NCI-H146 (cell line): ENCODE results near the gene NAV3.
A peak's percentile ranks its signal among the peaks of the same experiment; 100 is the strongest.

Source experiments
- DNase-seq: peaks from one replicate; lab custom pipeline; 2025; lab: John Stamatoyannopoulos, UW

Gene NAV3

DNA sequence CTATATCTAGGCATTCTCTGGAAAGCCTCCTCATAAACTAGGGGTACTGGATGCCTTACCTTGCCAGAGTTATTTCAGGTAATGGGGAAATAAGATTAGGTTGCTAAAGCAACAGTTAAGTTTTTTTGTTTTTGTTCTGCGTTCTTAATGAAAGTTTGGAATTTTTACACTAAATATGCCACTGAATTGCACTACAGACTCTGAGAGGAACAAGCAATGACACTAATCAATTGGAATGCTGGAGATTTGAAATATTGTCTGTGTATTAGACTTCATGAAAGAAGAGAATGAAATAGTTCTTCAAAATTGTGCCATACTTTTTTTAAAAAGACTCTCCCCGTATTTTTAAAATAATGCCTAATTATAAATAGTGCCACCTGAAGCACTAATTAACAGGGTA lies 287.8 kb downstream of the NAV3 start:
- DNase-seq = no peak

DNA sequence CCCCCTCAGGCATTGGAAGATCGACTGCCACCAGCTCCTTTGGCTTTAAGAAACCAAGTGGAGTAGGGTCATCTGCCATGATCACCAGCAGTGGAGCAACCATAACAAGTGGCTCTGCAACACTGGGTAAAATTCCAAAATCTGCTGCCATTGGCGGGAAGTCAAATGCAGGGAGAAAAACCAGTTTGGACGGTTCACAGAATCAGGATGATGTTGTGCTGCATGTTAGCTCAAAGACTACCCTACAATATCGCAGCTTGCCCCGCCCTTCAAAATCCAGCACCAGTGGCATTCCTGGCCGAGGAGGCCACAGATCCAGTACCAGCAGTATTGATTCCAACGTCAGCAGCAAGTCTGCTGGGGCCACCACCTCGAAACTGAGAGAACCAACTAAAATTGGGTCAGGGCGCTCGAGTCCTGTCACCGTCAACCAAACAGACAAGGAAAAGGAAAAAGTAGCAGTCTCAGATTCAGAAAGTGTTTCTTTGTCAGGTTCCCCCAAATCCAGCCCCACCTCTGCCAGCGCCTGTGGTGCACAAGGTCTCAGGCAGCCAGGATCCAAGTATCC lies 288.7 kb downstream of the NAV3 start:
- no peak for DNase-seq

DNA sequence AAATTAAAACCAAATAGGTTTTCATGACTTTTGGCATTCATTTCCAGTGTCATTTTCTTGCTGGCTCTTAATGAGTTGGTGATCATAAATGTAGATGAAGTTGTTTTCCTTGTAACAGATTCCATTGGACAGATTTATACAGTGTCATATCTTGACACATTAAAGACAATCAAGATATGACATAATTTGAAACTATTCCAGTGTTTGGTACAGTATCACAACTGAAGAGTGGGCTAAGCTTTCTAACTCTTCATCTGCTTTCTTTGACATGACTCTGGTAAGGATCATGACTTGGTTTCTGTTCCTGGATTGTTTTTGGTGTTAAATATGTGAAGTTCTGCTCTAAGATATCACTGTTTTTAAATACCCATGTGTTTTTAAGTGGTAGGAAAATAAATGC lies 289.6 kb downstream of the NAV3 start:
- no peak for DNase-seq

DNA sequence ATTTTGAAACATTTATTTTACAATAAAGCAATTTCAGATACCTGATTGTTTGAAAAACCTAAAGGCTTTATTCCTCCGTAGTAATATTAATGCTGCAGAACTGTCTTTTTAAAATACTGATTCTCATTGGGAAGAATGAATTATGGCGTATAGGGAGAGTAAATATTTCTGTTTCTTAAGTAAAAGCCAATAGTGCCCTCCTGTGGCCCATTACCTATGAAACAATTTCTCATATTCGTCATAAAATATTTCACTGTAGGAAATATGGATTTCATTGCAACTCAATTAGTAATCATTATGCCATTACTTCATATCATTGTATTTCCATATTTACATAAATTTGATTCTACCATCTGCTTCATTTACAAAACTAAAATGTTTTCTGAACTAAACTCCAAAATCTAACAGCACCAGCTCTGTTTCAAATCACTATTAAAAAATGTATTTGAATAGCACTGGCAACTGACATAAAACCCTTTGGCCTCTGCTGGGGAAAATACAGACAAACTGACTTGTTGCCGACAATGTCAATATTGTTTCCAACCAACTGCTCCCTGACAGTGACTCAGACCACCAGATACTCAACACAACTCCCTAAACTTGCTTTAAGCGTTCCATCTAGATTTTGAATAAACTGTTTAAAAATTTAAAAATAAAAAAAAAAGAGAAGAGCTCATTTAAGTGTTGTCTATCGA lies 290.3 kb downstream of the NAV3 start:
- DNase-seq = peak; percentile 40

DNA sequence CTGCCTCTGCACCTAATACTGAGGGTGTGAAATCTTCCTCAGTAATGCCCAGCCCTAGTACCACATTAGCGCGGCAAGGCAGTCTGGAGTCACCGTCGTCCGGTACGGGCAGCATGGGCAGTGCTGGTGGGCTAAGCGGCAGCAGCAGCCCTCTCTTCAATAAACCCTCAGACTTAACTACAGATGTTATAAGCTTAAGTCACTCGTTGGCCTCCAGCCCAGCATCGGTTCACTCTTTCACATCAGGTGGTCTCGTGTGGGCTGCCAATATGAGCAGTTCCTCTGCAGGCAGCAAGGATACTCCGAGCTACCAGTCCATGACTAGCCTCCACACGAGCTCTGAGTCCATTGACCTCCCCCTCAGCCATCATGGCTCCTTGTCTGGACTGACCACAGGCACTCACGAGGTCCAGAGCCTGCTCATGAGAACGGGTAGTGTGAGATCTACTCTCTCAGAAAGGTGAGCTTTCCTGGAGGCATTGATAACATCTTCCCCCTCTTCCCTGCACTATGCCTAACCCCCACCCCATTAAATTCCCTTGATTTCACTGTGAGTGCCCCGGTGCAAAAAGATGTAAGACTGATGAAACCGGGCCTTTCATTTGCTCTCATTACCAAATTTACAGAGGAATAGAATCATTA lies 291.4 kb downstream of the NAV3 start:
- DNase-seq = no peak

DNA sequence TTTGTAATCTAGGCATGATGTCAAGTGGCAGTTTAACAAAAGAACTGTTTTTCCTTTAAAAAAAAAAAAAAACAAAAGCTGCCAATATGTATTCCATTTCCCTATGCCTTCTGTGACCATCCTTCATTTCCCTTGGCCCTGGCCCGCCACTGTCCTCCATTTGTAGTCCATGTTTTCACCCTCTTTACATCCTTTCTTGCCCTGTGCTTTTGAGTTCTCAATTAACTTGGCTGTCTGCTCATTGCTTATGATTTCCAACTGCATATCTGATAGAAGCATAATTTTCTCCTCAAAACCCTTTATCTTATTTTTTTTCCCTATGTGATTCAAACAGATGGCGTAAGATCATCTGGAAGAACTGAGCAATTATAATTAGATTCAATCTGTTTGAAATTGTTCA lies 297.5 kb downstream of the NAV3 start:
- DNase-seq = no peak

DNA sequence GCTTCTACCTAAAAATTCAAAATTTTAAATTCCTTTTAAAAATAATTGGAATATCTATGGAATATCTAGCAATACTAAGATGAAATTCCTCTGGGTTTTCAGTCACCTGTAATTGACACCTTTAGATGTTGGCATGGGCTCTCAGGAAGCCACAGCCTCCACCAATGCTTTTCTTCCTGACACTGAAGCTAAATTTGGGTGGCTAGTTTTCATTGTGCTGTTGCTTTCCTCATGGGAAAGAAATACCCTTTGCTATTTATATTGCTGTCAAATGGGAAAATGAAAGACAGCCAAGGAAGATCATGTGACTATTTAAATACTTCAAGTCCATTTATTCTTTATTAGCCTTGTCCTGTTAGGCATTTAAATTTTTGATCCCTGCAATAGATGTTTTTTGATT lies 313.0 kb downstream of the NAV3 start:
- no peak for DNase-seq

DNA sequence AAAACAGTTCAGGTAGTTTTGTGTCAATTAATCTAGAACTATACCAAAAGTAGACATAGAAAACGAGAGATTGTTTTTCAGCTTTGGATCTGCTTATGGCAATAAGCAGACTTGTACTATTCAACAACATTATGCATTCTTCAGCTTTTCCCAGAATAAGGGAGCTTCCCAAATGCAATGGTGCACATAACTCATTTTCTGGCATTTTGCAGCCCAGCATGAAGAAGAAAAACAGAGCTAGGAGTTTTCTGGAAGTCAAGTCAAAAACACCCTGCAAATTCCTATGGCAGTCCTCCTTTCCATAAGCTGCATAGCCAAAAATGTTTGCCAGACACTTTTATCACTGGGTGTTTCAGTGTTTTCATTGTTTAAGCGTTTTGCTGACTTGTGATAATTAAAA lies 314.7 kb downstream of the NAV3 start:
- no peak for DNase-seq

DNA sequence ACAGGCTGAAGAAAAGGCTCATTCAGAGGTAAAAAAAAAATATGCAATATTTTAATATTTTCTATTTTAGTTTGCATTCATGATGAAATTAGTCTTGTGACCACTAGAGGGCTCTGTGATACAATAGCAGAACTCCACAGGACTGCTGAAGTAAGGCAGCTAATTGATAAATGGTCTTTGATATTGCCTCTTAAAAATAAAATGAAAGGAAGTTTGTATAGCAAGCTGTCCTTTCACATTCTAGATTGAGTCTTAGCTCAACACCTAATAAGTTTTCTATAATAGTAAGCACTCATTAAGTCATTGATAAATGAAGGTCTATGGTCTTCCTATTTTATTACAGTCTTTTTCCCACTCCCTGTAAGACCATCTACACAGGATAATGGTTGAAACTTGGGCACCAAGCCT lies 315.7 kb downstream of the NAV3 start:
- DNase-seq = peak; percentile 42

DNA sequence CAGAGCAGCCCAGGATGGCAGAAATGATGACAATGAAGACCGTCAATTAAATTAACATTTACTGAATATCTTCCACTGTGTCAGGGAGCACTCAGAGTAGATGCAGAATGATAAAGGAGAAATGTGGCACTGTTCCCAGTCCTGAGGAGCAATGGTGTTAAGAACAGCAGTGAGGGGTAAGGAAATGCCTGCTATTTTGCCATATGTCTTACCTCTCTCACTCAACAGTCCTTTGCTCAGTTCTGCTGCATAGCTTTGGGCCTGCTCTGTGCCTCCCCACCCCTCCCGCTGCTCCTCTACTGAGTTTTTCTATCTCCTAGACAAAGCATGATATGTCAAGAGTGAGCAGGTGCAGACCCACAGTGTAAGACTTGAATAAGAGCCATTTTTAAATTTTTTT lies 318.8 kb downstream of the NAV3 start:
- peak; percentile 36 for DNase-seq

DNA sequence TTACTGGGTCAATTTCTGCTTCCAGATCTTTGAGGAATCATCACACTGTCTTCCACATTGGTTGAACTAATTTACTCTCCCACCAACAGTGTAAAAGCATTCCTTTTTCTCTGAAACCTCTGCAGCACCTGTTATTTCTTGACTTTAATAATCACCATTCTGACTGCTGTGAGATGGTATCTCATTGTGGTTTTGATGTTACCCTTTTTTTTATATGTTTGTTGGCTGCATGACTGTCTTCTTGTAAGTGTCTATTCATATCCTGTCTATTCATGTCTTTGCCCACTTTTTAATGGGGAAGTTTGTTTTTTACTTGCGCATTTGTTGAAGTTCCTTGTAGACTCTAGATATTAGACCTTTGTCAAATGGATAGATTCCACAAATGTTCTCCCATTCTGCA lies 324.9 kb downstream of the NAV3 start:
- no peak for DNase-seq

DNA sequence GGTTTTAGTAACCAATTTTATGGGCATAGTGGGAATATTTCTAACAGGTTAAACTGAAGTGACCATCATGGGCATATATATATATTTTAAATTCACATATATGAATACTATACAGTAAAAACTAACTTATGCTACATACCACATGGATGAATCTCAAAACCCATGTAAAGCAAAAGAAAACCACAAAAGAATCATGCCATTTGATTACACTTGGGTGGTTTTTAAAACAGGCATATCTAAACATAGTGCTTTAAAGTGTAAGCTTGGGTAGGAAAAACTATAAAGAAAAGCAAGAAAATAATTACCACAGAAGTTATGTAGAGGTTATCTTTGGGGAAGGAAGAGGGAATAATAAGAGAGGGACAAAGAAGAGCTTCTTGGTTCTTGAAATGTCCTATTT lies 326.1 kb downstream of the NAV3 start:
- no peak for DNase-seq

DNA sequence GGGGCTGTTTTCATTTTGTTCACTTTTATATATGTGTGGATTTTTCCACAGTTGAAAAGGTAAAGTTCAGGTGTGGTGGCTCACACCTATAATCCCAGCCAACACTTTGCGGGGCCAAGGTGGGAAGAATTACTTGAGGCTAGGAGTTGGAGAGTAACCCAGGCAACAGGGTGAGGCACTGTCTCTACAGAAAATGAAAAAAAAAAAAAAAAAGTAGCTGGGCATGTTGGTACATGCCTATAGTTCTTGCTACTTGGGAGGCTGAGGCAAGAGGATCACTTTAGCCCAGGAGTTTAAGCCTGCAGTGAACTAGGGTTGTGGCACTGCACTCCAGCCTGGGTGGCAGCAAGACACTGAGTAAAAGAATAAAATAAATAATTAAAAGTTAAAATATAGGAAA lies 326.5 kb downstream of the NAV3 start:
- DNase-seq = no peak

DNA sequence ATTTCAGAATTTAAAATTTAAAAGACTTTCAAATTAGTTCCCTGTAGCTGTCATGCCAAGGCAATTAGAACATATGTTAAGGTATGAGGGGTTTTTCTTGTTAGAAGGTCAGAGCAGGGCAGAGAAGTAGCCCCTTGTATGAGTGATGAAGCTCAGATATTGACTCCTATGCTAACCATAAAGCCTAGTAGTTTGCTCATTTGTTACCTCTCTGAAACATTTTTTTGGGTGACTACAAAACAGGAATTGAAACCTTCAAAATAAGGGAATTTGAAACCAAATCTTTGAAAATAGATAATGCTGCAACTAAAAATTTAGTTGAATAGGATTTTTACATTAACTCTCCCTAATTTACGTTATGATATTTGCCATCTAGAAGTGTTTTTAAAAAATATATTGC lies 333.5 kb downstream of the NAV3 start:
- DNase-seq = no peak

DNA sequence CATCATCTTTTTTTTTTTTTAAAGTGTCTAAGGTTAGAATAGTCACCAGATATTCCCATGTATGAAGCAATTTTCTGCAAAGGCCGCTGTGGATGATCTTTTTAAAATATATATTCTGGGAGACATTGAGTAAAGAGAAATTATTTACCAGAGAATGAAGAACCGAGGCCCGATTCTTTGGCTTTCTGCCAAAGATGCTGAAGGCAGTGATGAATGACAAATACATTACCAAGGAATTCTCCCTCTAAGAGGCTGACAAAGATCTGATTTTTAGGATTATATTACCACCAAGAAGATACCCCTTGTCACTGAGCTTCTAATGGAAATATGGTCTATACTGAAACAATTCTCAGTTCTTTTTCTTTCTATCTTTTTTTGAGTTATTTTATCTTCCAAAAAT lies 336.8 kb downstream of the NAV3 start:
- no peak for DNase-seq

DNA sequence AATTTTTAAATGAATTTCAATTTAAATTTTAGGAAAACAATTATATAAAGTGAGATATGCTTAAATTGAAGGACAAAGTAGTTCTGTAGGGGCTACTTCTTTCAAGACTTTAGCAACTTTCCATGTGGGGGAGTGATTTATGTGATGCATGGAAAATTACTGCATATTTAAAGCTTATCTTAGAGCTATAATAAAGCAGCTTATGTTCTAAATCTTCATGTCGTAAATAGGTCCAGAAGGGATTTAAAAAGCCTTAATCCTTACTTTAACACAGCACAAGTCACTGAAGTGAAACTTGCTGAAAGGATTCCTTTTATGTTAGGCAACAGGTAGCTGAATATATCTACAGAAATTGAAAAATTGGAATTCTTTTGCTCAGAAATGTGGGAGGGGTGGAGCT lies 340.4 kb downstream of the NAV3 start:
- no peak for DNase-seq

DNA sequence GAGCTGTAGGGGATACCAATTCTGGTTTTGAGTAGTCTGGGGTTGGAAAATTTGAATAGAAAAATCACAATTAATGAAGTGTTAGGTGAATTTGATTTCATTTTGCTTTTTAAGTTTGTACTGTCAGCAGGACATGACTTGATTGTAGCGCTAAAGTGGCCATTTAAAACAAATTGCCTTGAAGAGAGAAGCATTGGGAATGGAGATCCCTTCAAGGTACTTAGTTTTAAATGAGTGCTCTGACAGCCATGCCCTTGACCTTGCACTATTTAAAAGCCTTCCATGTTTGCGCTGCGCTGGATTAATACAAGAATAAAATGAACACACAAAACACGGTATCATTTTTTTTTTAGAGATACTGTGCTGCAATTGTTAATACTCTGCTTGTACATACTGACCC lies 345.9 kb downstream of the NAV3 start:
- peak; percentile 6 for DNase-seq

DNA sequence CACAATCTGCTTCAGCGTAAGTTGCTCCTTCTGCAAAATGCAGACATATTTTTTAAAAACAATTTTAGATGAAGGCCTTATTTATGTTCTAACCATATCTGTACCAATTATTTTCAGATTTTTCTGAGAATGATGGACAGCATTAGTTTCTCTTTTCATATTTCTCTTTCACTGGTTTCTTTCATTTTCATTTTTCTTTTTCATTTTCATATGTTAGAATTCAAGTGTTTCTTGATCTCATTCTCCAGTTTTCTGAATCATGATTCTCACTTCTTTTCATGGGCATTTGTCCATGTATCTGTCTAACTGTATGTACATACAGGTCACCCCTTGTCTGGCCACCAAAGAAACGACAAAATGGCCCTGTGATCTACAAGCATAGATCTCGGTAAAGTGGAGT lies 346.6 kb downstream of the NAV3 start:
- DNase-seq = no peak

DNA sequence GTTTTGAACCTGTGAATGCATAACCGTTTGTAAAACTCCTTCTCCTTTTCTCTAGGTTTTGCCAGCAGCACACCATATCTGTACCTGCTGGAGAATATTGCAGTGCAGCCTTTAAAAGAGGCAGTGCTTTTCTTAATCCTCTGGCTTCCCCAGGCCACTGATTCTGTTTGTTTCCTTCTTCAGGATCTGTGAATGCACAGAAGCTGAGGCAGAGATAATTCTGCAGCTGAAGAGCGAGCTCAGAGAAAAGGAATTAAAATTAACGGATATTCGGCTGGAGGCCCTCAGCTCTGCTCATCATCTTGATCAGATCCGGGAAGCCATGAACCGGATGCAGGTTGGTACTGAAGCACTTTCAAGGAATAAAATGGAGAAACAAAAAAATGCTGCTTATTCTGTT lies 348.7 kb downstream of the NAV3 start:
- no peak for DNase-seq

DNA sequence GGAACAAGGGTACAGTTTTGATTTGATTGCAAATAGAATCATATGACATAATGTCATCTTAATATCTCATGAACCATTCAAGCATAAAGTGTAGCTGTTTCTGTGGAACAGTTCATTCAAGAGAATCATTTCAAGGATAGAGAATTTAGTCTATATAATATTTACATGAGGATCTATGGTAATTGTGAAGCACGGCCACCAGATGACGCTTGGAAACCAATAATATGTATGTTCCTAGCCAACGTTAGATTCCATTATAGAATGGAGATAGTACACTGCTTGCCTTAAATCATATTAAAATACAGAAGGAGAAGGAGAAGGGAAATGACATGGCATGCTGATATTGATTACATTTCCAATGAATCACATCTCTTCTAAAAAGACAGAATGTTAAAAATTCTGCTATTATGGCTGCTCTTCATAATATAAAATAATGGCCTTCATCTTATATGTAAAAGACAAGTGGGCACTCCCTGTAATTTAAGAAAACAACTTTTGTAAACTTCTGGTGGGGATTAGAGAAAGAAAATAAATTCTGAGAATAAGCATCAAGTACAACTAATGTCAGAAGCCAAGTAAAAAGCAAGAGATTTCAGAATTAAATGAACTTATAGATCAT lies 351.0 kb downstream of the NAV3 start:
- peak; percentile 37 for DNase-seq

DNA sequence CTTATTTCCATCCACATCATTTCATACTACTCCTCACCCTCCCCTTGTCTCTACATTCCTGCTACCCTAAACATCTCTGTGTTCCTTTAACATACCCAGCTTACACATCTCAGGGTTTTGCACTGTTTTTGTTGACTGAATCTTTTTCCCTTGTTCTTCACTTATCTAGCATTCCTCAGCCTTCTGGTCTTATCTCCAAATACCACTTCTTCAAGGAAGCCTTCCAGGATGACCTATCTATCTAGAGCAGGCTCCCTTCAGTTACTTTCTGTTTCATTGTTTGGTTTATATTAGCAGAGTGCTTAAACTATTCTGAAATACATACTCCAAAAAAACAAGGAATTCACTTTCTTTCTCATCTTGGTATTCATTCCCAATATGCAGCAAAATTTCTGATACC lies 353.1 kb downstream of the NAV3 start:
- no peak for DNase-seq

DNA sequence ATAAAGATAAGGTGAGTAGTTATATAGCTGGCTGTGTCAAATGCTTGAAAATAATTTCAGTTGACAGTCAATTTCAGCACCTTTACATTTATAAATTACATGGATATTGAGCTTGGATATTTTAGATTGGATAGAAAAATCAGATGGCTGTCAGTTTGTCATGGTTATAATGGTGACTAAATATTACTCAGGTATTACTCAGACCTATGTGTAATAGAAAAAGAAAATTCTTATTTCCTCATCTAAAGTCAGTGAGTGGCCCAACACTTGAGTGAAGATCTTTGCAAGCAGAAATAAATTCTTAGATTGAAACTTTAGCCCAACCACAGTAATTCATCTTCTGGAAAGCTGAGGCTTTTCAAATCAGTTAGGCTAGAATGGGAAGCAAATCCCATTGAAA lies 354.4 kb downstream of the NAV3 start:
- DNase-seq = no peak

DNA sequence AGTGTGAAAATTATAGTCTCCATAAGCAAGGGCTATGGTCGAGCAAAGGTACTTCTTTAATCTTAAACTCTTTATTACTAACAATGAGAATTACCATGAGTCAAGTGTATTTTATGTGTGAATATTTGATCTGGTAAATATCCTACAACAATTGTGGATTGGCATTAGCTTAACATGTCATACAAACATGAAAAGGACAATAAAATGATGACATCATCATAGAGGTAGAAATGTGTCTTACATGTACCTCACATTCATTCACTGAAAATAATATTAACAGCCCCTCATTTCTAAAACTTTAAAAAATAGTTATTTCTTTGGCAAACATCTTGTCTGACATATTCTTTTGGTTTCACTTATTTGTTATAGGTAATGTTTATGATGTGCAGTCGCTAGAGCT lies 355.0 kb downstream of the NAV3 start:
- no peak for DNase-seq
